Vagina (tissue), 2 donors: Measurements from ENCODE around the gene BFSP1. TPM values are rescaled to one million over a fixed set of nuclear protein-coding genes. Genes with fewer than 3 reads are reported as not detected.

Experiments used
- DNase-seq, 2 donors: peaks; one replicate each; pipeline ENCODE4 v3.0.0-alpha.2; 2017; ENCODE audit errors: extremely low spot score in 2 of 2
- H3K27ac ChIP-seq: fragments of 200-600 bp; sonication (generic); one replicate; pipeline ENCODE4 v1.5.1; 2019
- H3K27me3 ChIP-seq: fragments of 200-600 bp; sonication (generic); one replicate; pipeline ENCODE4 v1.5.1; 2019
- H3K36me3 ChIP-seq, 2 donors: fragments of 200-600 bp; sonication (generic); one replicate each; pipeline ENCODE4 v1.5.1; 2017 to 2019
- H3K4me1 ChIP-seq: fragments of 200-600 bp; sonication (generic); one replicate; pipeline ENCODE4 v1.5.1; 2019
- H3K4me3 ChIP-seq, 2 donors: fragments of 200-600 bp; sonication (generic); 1 replicate in 1 of 2; 2 replicates in 1 of 2; pipeline ENCODE4 v1.5.1; 2016 to 2019
- H3K9me3 ChIP-seq: fragments of 200-600 bp; sonication (generic); one replicate; pipeline ENCODE4 v1.5.1; 2019
- CTCF ChIP-seq, 3 experiments: fragments of 450-650 bp in 2 of 3; fragments of 200-600 bp in 1 of 3; sonication (generic) in 1 of 3; IDR thresholded peaks; one replicate each; pipeline ENCODE4 v1.5.1; 2017 to 2019; ENCODE audit warnings: antibody characterized with exemption in 3 of 3, mild to moderate bottlenecking in 2 of 3, moderate library complexity in 2 of 3
- POLR2A ChIP-seq, 2 donors: fragments of 450-650 bp; IDR thresholded peaks; one replicate each; pipeline ENCODE4 v1.6.1; 2017; ENCODE audit warnings: antibody characterized with exemption in 2 of 2, mild to moderate bottlenecking in 2 of 2, moderate library complexity in 2 of 2
- POLR2AphosphoS5 ChIP-seq, 2 donors: sonication (generic); formaldehyde crosslinking; IDR thresholded peaks; one replicate each; pipeline ENCODE4 v1.9.0; 2017; ENCODE audit warnings: antibody characterized with exemption in 2 of 2, mild to moderate bottlenecking in 2 of 2, low read depth in 1 of 2; ENCODE audit not compliant: insufficient read depth in 1 of 2
- intact Hi-C: fragments of 100-400 bp; cut with DNase I; formaldehyde crosslinking; loops from one replicate; pipeline ENCODE4 v1.15.1; 2023
- total RNA-seq: library from RNA; depleted of rRNA; stranded (reverse); fragments of >200 nt; gene quantifications from one replicate; pipeline ENCODE4 v1.2.3, GENCODE V29; 2016

BFSP1 gene
- total RNA-seq, 1 donor from 2014 or later: 0.49 TPM

GRCh38 chr20:17493173-17493572, 38.0 kb downstream of the BFSP1 start:
- no peaks in the 10 kb centered on the region for H3K36me3 ChIP-seq
- H3K27ac ChIP-seq: no peak overlapping the region
- H3K4me3 ChIP-seq: no peak overlapping the region
- no peaks in the 10 kb centered on the region for H3K27me3 ChIP-seq
- no peaks in the 10 kb centered on the region for H3K4me1 ChIP-seq
- no peak for TF ChIP-seq POLR2AphosphoS5 (IDR thresholded peaks at IDR 0.05; ENCODE audit: insufficient read depth in 1 of 2, low read depth in 1 of 2)
- no peak for DNase-seq
- intact Hi-C loops: no loop called here
- H3K9me3 ChIP-seq: no peaks in the 10 kb centered on the region

GRCh38 chr20:17491488-17491887, 39.7 kb downstream of the BFSP1 start:
- Histone ChIP-seq H3K4me1 (no peaks in the 10 kb centered on the region), H3K36me3 (no peaks in the 10 kb centered on the region), H3K4me3 (no peak overlapping the region), H3K9me3 (no peaks in the 10 kb centered on the region), H3K27ac (no peak overlapping the region), H3K27me3 (no peaks in the 10 kb centered on the region)
- TF ChIP-seq POLR2AphosphoS5 (IDR thresholded peaks at IDR 0.05; ENCODE audit: insufficient read depth in 1 of 2, low read depth in 1 of 2) (no peak), POLR2A (IDR thresholded peaks at IDR 0.05) (no peak), CTCF (IDR thresholded peaks at IDR 0.05) (no peak)
- no peak for DNase-seq
- intact Hi-C loops: no loop called here

GRCh38 chr20:17491041-17491440, 40.1 kb downstream of the BFSP1 start:
- no peaks in the 10 kb centered on the region for H3K4me1 ChIP-seq
- no peak for DNase-seq
- H3K9me3 ChIP-seq: no peaks in the 10 kb centered on the region
- H3K27ac ChIP-seq: no peak overlapping the region
- H3K36me3 ChIP-seq: no peaks in the 10 kb centered on the region
- TF ChIP-seq POLR2A (IDR thresholded peaks at IDR 0.05) (no peak), CTCF (IDR thresholded peaks at IDR 0.05) (no peak), POLR2AphosphoS5 (IDR thresholded peaks at IDR 0.05; ENCODE audit: insufficient read depth in 1 of 2, low read depth in 1 of 2) (no peak)
- no peaks in the 10 kb centered on the region for H3K27me3 ChIP-seq
- intact Hi-C loops: no loop called here
- no peak overlapping the region for H3K4me3 ChIP-seq

- H3K4me1 ChIP-seq: no peaks in the 10 kb centered on the region
- TF ChIP-seq POLR2AphosphoS5 (IDR thresholded peaks at IDR 0.05; ENCODE audit: insufficient read depth in 1 of 2, low read depth in 1 of 2): no peak
- TF ChIP-seq CTCF (IDR thresholded peaks at IDR 0.05): no peak
- TF ChIP-seq POLR2A (IDR thresholded peaks at IDR 0.05): no peak
- intact Hi-C loops: no loop called here
- no peaks in the 10 kb centered on the region for H3K9me3 ChIP-seq
- no peaks in the 10 kb centered on the region for H3K36me3 ChIP-seq
- H3K27me3 ChIP-seq: no peaks in the 10 kb centered on the region
- H3K27ac ChIP-seq: no peak overlapping the region
- no peak for DNase-seq
- no peak overlapping the region for H3K4me3 ChIP-seq
Observed at GRCh38 chr20:17490501-17490900, 40.7 kb downstream of the BFSP1 start.

- Histone ChIP-seq H3K4me1 (no peaks in the 10 kb centered on the region), H3K27me3 (no peaks in the 10 kb centered on the region), H3K27ac (no peak overlapping the region), H3K9me3 (no peaks in the 10 kb centered on the region), H3K36me3 (no peaks in the 10 kb centered on the region), H3K4me3 (no peak overlapping the region)
- TF ChIP-seq CTCF (IDR thresholded peaks at IDR 0.05) (no peak), POLR2AphosphoS5 (IDR thresholded peaks at IDR 0.05; ENCODE audit: insufficient read depth in 1 of 2, low read depth in 1 of 2) (no peak), POLR2A (IDR thresholded peaks at IDR 0.05) (no peak)
- DNase-seq: no peak
- intact Hi-C loops: no loop called here
Observed at GRCh38 chr20:17488916-17489600, 42.1 kb downstream of the BFSP1 start.
